Activated CD8-positive, alpha-beta memory T cell treated with anti-CD3 and anti-CD28 coated beads, Interleukin-2, amount 50 U/mL, for 4 hours (primary cell): Measurements from ENCODE around the gene PI4KA.
"Not testable (repeated sequence)": the region's sequence is repeated elsewhere in the genome, so short reads cannot be mapped to it uniquely, and the experiment has no call there.

Experiments used
- DNase-seq: peaks from one replicate; pipeline ENCODE4 v3.0.0-alpha.2; 2020

Gene PI4KA

DNA sequence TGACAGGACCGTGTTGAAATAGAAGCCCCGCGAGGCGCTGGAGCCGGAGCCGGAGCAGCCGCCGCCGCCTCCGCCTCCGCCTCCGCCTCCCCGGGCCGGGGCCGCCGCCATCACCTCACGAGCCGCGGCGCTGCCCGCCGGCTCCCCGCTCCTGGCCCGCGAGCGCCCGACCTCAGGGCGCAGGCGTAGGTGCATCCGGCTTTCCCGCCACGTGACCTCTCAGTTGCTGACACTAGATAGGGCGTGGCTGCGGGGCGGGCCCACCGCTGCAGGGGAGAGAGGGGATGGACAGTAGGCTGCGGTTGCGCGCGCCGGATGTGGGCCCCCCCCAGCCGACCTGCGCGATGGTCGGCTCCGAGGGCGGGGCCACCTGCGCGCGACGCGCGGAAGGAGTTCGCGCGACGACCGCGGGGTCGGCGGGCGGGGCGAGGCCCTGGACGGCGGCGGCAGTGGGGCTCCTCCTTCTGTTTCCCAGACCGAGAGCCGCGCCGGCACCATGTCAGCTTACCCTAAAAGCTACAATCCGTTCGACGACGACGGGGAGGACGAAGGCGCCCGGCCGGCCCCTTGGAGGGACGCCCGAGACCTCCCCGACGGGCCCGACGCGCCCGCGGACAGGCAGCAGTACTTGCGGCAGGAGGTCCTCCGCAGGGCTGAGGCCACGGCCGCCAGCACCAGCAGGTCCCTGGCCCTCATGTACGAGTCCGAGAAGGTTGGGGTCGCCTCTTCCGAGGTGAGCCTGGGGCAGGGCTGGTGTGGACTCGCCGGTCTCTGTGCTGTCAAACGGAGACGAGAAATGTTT lies at the start of gene PI4KA, which contains the start of gene SNAP29:
Gene PI4KA, minus strand, starts transcription at position 197 of the 802 bp plus-strand sequence. Its CDS starts 86 bp downstream, at position 111.
Gene SNAP29, plus strand, starts transcription at position 393 of the 802 bp plus-strand sequence. Its CDS starts 104 bp downstream, at position 497.
- DNase-seq, result peak; percentile 97

DNA sequence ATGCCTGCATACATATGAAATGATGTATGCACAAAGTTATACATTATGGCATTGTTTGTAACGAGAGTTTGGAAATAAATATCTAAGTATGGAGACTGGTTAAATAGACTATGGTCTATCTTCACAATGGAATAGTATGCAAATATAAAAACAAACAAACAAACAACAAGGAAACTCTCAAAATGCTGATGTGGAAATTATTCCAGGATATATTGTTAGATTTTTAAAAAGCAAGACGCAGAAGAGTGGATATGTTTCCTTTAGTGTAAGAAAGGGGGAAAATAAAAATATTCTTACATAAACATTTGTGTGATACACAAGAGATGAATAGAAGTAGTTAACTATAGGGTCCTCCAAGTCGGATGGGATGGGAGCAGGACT lies 47.8 kb upstream of the PI4KA start:
- no peak for DNase-seq

DNA sequence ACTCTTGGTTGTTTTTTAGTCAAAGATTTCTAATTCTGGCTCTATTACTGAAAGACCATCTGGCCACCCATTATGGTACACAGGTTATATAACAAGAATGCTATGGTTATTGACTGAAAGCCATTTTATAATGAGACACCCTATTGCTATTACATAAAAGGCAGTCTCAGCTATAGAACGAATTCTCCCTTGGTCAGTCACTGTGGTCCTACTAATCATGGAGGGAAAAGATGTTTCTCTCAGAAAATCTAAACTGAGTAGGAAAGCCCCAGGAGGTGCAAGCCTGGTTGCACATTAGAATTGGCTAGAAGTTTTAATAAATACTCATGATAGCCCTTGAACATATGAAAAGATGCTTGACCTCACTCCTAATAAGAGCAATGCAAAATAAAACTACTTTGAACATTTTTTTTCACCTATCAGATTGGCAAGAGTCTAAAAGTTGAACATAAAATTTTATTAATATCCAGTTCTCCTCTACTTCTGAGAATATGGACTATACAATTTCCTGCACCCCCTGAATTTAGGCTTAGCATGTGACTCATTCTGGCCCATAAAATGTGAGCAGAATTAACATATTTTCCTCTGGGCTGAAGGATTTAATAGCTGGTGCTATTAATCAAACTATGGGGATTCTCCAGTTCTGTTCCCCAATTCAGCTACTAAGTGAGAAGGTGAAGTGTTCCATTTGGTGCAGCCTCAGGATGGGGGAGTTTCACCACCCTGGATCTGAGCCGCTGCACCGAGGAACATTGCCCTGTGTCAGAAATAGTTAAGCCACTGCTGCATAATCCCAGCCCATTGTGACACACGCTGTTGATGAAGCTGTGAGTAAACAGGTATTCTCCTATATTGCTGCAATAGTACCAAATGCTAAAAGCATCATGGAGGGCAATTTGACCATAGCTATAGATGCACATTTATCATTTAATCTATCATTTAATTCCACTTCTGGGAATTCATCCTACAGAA lies 47.1 kb upstream of the PI4KA start:
- no peak for DNase-seq

DNA sequence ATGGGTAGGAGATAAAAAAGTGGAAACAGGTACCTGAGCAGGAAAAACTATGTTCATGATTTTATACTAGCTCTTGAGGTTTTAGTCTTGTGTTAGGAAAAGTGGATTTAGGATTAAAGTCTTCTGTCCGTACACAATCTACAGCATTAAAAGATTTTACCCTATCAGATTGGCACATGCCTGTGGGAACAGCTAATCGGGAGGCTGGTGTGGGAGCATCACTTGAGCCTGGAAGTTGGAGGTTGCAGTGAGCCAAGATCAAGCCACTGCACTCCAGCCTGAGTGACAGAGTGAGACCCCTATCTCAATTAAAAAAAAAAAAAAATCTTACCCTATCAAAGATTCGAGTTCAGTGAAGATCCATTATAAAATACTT lies 46.4 kb upstream of the PI4KA start:
- no peak for DNase-seq

DNA sequence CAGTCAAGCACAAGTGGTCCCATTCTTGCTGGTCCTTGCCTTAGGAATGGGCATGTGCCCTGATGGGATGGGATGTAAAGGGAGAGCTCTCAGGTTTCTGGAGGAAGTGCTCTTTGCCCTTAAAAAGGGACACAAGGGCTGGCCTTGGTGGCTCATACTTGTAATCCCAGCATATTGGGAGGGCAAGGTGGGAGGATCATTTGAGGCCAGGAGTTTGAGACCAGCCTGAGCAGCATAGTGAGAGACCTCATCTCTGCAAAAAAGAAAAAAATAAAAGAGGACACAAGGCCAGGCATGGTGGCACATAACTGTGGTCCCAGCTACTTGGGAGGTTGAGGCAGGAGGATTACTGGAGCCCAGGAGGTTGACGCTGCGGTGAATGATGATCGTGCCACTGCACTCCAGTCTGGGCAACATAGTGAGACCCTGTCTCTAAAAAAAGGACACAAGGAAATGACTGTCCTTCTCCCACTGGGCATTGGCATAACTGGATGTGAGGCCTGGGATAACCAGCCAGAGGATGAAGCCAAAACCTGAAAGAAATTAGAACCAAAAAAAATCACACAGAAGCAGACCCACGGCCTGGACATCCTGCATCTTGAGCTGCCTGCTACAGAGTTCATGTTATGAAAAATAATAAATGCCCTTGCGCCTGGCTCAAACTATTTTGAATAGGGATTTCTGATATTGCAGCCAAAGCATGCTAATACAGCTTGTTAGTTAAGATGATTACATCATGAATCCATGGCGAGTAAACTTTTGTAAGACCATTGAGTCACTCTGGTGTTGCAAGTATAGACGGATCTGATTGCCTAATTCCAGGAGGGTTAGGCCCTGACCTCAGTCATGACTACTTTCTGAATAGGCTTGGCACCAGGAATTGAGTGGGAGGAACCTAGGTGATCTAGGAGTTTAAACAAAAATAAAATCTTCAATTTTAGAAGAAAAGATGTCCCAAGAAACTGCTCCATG lies 45.7 kb upstream of the PI4KA start:
- DNase-seq, result no peak

DNA sequence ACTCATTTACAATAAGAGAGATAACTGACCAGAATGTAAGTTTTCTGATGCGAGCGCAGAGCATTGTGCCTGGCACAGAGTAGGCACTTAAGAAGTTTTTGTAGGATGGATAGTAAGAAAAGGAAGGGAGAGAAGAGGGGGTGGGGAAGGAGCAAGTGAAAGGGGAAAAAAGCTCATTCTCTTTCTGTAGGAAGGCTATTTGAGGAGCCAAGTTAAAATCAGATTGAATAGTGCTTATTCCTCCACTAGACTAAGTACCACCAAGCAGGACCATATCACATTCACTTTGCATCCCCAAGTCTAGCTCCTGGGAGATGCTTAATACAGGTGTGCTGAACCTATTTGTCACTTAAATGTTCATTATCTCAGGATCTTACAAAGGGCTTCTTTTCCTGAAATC lies 44.5 kb upstream of the PI4KA start:
- no peak for DNase-seq

DNA sequence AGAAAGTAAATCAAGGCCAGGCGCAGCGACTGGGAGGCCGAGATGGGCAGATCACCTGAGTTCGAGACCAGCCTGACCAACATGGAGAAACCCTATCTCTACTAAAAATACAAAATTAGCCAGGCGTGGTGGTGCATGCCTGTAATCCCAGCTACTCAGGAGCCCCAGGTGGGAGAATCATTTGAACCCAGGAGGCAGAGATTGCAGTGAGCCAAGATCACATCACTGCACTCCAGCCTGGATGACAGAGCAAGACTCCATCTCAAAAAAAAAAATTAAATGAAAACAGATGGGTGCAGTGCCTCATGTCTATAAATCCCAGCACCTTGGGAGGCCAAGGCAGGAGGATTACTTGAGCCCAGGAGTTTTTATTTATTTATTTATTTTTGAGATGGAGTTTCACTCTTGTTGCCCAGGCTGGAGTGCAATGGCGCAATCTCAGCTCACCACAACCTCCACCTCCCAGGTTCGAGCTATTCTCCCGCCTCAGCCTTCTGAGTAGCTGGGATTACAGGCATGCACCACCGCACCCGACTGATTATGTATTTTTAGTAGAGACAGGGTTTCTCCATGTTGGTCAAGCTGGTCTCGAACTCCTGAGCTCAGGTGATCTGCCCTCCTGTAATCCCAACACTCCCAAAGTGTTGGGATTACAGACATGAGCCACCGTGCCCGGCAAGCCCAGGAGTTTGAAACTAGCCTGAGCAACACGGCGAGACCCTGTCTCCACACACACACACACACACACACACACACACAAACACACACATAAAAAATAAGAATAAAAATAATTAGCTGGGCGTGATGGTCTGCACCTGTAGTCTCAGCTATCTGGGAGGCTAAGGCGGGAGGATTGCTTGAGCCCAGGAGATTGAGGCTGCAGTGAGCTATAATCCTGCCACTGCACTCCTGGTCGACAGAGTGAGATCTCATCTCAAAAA lies 42.8 kb upstream of the PI4KA start:
- DNase-seq, result not testable (repeated sequence)

DNA sequence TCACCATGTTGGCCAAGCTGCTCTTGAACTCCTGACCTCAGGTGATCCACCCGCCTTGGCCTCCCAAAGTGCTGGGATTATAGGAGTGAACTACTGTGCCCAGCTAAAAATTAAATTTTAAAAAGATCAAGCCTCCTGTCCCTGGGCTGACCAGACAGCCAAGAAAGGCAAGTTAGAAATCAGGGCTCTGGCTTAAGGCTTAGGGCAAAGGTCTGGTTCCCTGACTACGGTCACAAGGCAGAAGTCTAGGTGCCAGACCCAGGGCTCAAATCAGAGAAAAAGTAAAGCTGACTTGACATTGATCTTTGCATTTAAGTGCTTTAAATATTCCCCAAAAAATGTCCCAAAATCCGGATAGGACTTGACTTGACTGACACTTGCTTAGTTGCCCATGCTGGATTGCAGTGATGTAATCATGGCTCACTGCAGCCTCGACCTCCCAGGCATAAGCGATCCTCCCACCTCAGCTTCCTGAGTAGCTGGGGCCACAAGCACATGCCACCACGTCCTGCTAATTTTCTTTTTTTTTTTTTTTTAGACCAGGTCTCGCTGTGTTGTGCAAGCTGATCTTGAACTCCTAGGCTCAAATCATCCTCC lies 41.3 kb upstream of the PI4KA start:
- no peak for DNase-seq

DNA sequence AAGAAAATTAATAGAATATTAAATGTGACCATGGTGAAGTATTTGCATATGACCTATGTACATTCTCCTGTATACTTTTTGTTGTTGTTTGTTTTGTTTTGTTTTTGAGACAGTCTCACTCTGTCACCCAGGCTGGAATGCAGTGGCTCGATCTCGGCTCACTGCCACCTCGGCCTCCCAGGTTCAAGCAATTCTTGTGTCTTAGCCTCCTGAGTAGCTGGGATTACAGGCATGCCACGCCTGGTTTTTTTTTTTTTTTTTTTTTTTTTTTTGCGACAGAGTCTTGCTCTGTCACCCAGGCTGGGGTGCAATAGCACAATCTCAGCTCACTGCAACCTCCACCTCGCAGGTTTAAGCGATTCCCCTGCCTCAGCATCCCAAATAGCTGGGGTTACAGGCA lies 39.1 kb upstream of the PI4KA start:
- DNase-seq, result not testable (repeated sequence)

DNA sequence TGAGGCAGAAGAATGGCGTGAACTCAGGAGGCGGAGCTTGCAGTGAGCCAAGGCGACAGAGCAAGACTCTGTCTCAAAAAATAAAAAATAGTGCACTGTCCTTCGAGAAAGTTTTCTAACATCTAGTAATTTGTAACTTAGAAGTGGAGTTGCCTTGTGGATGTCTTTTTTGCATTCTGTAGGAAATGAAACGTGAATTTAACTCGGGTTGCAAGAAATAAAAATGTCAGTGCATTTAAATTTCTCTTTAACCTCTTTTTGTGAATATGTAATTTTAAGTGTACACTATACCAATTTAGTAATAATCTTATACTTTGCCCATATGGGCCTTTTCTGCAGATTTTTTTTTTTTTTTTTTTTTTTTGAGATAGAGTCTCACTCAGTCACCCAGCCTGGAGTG lies 32.4 kb upstream of the PI4KA start:
- DNase-seq, result no peak

DNA sequence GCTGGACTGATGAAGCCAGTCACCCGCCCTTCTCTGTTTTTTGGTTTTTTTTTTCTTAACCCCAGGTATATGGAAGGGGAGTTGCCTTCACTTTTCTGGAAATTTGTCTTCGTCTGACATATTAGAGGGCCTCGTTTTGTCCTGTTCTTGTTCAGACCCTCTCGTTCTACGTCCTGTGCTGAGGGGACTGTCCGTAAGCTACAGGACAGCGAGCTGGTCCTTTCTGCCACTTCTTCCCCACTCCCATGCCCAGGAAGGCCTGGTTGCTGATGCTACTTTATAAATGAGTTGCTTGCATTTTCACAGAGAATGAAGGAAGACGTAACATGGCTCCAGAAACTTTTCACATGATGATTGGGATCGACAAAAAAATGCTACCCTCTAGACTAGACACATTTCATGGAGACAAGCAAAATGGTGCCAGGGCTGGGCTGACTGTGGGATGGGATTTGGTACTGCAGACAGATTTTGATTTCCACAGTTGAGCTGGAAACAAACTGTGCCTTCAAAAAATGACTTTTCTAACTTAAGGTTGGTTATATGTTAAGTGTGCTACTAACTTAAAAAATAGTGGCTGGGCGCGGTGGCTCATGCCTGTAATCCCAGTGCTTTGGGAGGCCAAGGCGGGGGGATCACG lies 31.4 kb upstream of the PI4KA start:
- DNase-seq, result no peak

DNA sequence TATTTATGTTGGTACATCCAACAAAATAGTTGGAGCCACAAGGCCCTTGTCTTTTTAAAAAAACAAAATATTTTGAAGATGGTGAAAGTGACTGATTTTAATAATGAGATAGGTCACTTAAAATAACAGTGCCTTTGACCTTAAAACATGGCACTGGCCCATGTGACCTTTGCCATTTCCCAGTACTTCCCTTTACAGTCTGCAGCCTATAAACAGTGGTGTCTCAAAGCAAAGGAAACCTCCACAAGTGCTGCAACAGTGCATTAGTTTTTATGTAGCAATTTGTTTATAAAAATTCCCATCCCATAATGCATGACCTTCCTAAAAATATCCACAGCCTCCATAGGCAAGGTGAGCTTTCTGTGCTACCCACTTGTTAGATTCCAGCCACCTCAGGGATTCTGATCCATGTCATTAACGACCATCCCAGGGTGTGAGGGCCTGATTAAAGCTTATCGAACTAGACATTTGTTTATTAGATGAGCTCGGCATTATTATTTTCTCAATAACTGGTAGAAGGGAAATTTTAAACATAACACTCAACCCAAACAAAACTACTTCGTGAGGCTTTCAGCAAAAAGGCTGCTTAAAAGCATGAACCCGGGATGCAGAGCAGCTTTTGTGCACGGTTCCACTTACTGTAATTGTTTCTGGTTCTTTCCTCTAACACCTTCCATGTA lies 30.6 kb upstream of the PI4KA start:
- DNase-seq, result no peak

DNA sequence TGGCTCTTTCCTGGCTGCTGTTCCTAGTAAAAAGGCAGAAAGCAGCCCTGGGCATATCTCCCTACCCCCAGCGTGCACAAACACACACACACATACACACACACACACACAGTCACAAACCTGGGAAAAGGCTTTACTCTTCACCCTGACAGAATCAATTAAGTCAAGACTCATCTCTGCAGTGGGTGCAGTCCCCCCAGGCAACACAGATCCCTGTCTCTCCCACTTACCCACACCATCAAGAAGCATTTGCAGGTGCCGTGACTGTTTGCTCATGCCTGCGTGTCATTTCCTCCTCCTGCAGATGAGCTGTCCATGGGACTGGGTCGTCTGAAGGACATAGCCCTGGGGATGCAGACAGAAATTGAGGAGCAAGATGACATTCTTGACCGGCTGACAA lies 28.8 kb upstream of the PI4KA start:
- no peak for DNase-seq

DNA sequence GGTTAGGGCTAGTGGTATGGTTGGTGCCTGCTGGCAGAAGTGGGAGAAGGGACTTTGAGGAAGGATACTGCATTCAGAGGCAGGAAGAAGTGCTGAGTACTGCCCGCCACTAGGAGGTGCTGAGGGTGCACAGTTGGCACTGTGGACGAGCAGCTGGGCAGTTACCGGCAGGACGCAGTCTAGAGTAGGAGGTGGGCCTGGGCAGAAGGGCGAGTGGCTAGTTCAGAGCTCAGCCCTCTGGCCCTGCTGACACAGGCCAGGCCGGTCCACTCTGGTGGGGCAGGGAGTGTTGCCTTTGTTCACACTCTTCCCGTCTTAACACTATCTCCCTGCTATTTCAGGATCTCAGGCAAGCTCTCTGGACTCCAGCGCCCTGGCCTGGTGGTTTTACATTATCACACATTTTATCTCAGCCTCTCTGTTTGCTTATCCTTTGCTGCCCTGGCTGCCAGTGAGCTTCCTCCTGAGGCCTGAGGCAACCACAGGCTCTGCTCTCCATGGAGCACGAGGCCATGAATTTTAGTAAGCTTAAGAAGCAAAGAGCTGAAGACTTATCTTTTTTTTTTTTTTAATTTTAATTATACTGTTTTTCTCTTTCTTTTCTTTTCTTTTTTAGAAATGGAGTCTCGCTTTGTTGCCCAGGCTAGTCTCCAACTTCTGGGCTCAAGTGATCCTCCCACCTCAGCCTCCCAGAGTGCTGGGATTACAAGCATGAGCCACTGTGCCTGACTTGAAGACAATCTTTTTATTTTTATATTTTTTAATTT lies 27.1 kb upstream of the PI4KA start:
- DNase-seq, result peak; percentile 42

DNA sequence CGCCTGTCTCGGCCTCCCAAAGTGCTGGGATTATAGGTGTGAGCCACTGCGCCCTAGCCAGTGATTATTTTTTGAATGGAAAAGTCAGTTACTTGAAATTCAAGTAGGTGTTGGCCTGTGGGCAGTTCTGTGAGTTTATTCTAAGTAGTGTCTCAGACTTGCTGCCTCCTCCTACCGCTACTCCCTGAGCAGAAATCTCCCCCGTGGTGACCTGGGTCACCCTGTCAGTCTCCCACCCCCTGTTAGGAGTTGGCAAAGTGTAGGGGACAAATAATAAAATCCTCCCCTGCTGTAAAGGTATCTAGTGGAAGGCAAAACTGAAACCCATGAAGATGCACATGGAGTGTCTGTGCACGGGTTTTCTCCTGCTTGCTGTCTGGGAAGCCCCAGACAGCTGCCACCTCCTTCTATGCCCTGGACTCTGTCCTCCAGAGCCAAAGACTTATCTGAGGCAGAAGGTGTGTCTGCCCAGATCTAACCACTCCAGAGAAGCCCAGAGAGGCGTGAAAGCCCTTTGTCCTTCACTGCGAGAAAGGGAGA lies 26.5 kb upstream of the PI4KA start:
- no peak for DNase-seq

DNA sequence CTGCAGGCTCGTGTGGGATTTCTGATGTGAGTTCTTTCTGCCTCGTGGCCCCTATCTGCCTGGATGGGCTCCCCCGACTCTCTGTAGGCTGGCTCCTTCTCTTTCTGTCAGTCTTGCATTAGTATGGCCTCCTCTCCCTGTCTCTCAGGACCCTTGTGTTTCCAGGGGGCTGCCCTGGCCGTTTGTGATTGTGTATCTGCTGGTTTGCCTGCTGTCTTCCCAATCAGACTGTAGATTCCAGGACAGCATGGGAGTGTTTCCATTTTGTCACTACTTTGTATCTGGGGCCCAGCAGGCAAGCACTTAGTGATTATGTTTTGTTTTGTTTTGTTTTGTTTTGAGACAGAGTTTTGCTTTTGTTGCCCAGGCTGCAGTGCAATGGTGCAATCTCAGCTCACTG lies 25.8 kb upstream of the PI4KA start:
- DNase-seq, result no peak

DNA sequence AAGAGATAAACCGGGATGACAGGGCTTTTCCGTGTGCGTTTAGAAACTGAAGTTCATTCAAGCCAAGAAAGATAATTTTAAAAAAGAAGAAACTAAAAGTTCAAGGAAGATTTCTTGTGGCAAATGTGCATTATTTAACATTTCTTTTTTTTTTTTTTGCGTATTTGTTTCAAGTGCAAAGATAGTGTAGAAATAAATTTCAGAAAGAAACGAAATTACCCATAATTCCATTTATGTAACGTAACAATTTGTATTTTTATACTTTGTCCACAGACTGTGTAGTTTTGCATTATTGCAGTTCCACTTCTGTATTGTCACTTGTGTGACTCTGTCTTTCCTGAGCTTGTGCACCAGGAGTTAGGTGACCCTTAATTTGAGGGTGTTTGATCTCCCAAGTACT lies 24.2 kb upstream of the PI4KA start:
- DNase-seq, result no peak
